HG02981 (cell line): Measurements from ENCODE around the gene SEMA4C.

Source experiments
- ATAC-seq: cut with Tn5 transposase; IDR thresholded peaks from one replicate; pipeline ENCODE4 v1.9.1; 2021; ENCODE audit warnings: mild to moderate bottlenecking, moderate library complexity; ENCODE audit not compliant: unreplicated experiment

Gene SEMA4C

GRCh38 chr2:96869822-96870625, at the start of gene SEMA4C:
TSS of gene SEMA4C (minus strand) at chr2:96870080. CDS start at chr2:96867886, 2,194 bp downstream.
- ATAC-seq, result no peak

DNA sequence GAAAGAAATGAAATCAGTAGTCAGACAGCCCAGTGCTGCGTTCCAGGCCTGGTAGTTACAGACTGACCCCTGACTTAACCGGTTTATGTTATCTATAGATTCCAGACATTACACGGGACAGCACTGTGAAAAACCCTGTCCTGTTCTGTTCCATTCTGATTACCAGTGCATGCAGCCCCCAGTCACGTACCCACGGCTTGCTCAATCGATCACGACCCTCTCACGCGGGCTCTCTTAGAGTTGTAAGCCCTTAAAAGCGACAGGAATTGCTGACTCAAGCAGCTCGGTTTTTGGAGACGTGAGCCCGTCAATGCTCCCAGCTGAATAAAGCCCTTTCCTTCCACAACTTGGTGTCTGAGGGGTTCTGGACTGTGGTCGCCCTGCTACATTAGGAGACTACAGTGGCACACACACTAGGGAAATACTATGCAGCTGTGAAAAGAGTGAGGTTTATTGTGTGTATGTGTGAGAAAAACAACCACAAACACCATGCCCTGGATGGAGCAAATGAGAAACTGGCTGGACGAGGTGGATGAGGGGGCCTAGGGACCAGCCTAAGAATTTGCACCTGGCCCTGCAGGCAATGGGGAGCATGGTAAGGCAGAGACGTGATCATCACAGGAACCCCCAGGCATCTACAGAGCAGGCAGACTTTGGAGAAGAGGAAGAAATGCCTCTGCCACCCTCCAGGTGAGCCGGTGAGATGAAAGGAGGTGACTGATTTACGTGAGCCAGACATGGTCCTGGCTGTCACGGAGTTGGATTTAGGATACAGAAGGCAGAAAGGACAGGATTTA, 49.1 kb upstream of the SEMA4C start:
- no peak for ATAC-seq

DNA sequence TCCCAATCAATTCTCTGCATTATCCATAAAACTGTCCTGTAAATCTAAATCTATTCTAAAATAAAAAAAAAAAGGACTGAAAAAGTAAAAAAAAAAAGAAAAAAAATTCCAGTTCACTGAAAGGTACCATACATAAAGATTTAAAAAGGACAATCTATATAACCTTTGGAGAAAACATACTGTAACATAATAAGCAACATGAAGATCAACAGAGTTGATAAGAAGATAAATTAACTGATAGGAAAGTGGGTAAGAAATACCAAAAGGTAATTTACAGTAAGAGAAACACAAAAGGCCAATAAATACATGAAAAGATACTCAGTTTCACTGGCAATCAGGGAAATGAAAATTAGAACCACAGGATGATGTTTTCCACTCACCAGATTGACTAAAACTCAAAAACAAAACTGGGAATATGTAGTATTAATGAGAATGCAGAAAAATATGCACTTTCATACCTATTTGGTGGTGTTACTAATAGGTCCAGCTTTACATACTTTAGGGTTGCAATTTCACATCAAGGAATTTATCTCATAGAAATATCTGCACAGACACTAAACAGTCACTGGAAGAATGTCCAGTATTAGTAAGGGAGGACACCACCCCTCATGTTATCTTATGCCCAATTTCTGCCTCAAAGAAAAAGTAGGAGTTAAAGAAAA, 48.3 kb upstream of the SEMA4C start:
- ATAC-seq, result no peak

- ATAC-seq, result no peak
These were observed 47.0 kb upstream of the SEMA4C start for GRCh38 chr2:96916646-96917543.

- ATAC-seq, result no peak
These were observed 46.3 kb upstream of the SEMA4C start for GRCh38 chr2:96916156-96916630.

DNA sequence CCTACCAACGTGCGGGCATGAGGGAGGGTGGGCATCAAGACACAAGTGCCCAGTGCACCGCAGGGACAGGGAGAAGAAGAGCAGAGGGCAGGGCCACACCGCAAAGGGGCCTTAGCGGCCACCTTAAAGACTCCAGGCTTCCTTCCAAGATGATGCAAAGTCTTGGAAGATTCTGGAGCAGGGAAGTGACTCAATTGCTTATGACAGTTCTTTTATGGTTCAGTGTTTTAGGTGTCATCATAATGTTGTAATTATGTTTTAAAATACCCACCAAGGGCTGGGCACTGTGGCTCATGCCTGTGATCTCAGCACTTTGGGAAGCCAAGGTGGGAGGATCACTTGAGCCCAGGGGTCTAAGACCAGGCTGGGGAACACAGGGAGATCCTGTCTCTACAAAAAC, 44.5 kb upstream of the SEMA4C start:
- no peak for ATAC-seq

DNA sequence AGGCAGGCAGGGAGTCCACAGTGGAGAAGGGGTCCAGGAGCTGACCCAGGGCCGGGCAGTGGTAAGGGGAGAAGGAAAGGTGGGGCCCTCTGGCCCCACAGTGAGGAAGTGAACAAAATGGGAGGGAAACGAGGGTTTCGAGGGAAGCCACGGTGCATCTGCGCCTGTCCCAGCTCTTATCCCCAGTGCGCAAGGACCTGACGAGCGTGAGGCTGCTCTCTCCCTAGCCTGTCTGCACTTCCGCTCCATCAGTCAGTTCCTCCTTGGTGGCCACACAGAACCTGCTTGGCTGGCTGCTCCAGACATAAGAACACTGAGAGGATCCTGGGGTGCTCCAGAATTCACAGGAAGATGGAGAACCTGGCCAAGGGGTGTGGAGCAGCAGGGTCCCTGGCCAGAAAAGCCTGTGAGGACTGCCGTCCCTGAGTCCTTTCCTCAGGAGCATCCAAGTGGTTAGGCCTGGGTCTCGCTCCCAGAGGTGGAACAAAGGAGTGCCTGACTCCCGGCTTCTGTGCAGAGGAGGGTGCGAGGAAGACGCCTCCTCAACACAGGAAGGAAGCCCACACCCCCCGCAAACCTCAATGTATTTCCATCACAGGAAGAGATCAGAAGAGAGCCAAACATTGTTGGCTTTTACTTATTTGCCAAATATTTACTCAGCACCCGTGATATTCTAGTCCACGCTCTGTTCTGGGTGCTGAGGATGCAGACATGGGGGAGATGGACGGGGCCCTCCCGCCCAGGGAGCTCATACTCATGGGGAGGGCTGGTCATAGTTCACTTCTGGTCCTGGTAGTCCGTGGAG, 43.7 kb upstream of the SEMA4C start:
- ATAC-seq, result no peak

GRCh38 chr2:96913117-96913397, 43.2 kb upstream of the SEMA4C start:
- ATAC-seq, result no peak

- no peak for ATAC-seq
These were observed 42.7 kb upstream of the SEMA4C start for GRCh38 chr2:96912346-96913116.

DNA sequence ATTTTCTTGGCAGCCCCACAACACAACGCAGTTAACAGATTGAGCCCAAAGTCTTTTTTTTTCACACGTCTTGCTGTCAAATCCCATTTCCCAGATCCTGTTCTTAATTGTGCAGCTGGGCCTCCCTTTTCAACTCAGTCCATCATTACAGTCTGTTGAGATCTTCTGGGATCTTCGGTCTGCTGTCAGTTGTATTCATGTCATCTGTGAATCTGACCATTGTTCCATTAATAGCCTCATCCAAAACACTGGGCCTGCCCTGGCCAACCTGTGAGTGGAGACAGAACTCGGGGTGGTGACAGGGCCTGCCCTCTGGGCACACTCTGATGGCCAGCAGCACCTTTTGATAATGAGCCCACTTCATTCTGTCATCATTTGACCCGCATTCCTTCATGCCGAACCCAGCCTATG, 39.7 kb upstream of the SEMA4C start:
- ATAC-seq, result no peak

DNA sequence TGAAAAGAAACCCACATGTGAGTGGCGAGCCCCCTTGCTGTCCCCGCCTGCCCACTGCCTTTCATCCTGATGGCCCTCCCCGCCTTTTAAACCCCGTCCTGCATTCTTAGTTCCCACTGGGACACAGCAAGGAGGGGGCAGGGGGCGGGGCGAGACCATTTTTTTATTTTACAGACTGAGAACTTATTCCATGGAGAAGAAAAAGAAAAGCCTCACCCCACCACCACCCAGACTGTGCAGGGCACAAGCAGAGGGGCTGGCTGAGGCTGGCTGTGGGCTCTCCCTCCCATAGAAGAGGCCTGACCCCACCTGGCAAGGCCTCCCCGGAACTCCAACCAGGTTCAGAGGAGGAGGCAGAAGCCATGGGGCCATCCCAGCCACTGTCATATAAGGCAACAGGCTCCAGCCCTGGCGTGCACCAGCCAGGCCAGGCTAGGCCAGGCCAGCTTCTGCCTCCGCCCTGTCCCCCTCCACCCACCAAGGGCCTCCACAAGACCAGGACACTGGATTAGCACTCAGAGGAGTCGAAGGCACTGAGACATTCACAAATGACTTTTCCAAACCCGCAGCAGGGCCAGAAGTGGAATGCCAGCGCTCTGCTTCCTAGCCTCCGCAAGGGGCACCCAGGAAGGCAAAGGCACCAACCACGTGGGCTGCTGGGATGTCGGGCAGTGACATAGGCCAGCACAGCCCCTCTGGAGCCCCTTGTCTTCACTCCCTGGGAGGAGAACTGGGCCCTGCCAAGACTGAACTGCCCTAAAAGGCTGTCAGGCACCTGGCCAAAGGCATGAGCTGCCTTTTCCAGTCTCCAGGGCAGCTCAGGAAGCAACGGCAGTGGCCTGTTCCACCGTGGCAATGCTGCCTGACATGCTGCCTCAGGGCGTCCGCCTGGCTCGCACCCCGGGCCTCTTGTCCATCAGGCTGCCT, 37.5 kb upstream of the SEMA4C start:
- ATAC-seq, result no peak

DNA sequence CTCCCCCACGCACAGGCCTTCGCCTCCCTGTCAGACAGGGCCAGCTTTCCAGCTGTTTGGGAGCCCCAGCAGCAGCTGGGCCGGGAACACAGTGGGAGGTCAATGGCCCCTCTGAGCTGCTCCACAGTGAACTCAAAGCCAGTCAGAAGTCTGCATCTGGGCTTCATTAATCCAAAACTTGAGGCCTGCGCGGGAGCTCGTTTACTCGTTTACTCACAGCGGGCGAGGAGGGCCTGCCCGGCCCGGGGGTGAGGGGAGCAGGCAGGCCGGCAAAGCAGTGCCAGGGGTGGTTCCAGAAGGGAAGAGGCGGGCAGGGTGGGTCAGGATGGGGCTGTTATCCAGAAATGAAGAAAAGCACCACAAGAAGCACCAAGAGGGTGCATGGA, 36.8 kb upstream of the SEMA4C start:
- no peak for ATAC-seq

- ATAC-seq, result no peak
These were observed 33.9 kb upstream of the SEMA4C start for GRCh38 chr2:96903815-96904214.

DNA sequence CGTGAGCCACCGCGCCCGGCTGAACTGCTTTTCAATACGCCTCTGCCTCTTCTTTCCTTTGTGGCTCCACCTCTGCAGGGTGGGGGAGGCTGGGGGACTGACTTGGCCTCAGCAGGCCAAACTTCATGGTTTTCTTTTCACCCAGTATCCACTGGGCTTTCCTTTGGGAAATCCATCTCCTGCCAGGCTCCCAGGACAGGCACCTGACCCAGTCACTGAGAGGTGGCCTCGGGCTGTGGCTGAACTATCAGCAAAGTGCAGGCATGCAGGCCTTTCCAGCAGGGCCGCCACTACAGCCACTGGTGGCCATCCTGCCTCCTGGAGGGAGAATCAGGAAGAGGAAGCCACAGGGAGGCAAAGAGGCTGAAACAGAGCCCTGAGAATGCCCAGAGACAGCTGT, 33.4 kb upstream of the SEMA4C start:
- ATAC-seq, result no peak

GRCh38 chr2:96900237-96900636, 30.4 kb upstream of the SEMA4C start:
- no peak for ATAC-seq

DNA sequence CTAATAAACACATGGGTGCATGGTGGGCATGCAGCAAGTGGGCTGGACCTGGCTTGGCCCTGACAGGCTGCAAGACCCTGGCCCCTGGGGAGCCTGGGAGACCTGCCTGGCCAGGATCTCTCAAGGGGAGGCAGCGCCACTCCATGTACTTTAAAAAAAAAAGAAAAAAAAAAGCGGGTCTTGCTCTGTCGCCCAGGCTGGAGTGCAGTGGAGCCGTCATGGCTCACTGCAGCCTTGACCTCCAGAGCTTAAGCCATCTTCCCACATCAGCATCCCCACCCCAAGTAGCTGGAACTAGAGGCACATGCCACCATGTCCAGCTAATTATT, 29.5 kb upstream of the SEMA4C start:
- no peak for ATAC-seq

DNA sequence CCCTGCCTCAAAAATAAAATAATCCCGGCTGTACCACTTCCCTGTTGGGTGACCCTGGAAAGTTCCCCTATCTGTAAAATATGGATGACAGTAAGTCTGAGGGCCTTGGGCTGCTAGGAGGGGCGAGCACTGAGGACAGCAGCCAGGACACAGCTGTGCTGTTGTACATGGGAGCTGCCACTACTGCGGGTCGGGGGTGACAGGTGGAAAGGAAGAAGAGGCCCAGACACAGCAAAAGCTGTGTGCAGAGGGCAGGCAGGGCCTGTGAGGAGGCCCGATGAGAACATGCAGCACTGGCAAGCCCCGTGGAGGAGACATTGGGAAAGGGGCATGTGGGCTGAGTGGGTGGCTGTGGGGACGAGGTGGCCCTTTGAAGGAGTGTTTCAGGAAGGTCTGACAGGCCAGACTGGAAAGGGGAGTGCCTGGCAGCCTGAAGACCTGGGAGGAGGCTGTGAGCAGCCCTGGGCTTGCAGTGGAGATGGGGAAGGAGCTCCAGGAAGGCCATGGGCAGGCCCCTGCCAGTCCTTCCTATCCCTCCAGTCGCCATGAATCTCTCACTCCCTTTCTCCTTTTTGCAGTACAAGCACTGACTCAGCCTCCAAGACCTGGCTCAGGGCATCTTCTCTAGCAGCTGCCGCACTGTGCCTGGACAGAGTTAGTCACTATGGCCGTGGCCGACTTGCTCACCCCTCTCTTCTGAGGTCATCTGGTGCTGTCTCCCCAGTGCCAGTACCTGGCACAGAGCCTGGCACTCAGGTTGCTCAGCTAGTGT, 28.9 kb upstream of the SEMA4C start:
- ATAC-seq, result no peak

GRCh38 chr2:96898135-96898505, 28.2 kb upstream of the SEMA4C start:
- no peak for ATAC-seq
